T-helper 9 cell (primary cell): Measurements from ENCODE around the gene COG6.

Source experiments
- DNase-seq: peaks from one replicate; pipeline ENCODE4 v3.0.0-alpha.2; 2020

COG6 gene

DNA sequence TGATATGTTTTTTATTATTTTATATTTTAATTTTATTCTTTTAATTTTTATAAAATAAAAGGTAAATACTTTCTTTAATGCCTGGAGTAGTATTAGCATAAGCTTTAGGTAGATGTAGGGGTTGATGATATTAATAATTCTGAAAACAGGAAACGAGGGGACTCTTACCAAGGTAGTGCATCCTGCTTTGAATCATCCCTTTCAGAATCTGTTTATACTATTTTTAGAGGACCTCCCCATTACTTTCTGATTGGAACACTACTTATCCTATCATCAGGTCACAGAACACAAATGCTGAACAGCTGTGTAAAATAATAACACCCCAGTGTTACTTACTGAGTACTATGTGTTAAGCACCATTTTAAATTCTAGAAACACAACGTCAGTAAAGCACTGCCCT lies 27.3 kb downstream of the COG6 start:
- DNase-seq, result no peak

DNA sequence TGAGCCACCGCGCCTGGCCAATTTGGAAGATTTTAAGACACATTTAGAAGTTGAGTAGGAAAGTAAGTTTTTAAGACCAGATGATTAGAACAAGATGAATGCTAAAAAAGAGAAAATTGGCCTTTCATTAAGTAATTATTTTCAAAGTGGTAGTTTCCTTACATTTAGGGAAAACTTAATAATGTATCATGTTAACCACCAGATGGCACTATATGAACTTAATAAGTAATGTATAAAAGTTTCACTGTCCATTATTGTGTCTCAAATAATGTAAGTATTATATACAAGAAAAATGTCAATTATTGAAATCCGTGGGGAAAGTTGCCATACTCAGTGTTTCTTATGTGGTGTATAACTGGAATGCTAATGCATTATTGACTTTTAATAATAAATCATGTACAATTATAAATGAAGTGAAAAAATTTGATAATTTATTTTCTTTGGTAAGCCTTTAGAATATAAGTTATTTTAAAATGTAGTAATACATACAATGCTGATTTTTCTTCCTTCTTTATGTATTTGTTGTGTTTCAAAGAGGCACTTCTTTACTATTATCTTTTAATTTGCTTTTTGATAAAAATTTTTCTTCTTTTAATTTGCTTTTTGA lies 29.2 kb downstream of the COG6 start:
- DNase-seq, result no peak

DNA sequence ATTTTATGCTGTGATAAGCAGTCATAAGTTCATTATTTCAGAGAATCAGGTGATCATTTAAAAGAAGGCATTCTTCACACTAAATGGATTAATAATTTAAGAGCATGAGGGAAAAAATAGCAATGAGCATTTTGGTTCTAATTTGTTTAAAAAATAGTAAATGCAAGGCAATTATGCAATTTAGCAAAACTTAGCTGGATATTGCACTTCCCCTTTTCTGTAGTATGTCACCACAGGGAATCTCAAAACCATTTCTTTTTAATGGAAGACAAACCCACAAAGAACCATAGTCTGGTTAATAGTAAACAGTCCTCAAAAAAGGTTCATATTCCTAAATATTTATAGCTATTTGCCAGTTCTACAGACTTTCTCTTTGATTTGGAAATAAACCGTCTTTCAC lies 30.2 kb downstream of the COG6 start:
- no peak for DNase-seq

DNA sequence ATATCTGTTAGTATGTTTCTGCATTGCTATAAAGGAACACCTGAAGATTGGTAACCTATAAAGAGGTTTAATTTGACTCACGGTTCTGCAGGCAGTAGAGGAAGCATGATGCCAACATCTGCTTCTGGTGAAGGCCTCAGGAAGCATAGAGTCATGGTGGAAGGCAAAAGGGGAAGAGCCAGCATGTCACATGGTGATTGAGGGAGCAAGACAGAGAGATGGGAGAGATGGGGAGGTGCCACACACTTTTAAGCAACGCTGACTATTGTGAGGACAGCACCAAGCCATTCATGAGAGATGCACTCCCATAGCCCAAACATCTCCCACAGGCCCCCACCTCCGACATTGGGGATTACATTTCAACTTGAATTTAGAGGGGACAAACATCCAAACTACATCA lies 32.8 kb downstream of the COG6 start:
- no peak for DNase-seq

DNA sequence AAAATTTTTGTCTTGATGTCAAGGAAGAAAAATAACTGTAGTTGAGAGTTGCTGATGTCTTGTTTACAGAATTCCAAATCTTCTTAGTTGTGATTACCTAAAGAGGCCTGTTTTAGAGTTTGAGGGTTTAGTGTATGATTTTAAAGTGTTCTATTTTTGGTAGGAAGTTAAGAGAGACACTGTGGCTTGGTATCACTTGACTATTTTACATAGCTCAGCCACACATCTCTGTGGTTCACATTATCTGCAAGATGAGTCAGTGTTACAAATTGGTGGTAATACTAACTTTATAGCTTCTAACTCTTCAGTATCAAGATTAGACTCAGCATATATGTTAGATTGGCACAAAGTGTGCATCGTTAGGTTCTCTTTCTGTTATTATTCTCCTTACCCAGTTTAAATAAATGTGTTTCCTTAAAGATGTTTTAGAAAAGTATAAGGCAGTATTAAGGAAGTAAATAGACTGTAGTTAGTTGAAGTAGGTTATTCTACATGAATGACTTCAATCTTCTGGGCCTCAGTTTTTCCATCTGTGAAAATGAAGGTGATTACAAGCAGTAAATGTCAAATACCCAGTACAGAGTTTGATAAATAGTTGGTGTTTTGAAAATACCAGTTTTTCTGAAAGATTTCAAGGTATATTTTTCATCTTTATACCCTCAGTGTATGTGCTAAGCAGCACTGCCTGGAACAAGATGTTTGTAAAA lies 33.4 kb downstream of the COG6 start:
- DNase-seq, result no peak

DNA sequence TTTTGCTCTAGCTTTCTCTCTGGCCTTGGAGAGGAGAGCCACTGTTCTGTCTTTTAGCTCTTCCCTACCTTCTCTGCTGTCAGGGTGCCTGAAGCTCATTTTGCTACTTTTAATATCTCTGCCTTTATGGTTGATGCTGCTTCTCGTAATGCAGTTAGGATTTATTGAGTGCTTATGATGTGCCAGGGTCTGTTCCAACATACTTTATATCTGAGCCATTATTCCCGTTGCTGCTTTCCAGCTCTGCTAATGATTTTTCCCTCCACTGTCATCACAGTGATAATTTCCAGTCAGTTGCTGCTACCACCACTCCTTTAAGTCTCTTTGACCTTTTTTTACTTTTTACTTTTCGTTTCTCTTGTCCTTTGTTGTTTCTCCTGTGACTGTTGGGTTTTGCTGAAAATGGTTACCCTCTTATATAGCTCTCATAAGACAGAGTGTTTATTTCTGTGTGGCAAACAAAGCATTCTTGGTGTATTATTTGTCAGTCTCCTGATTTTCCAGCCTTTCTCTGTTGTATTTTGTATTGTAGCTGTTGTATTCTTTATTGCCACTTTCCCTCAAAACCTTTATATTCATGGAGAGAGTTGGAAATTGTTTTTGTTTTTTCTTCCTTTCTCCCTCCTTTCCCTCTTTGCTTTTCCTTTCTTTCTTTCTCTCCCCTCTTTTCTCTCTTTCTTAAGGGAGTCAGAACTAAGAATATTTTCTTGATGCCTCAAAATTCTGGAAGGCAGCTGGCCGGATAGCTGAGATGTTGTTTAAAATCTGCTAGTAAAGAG lies 37.4 kb downstream of the COG6 start:
- no peak for DNase-seq

DNA sequence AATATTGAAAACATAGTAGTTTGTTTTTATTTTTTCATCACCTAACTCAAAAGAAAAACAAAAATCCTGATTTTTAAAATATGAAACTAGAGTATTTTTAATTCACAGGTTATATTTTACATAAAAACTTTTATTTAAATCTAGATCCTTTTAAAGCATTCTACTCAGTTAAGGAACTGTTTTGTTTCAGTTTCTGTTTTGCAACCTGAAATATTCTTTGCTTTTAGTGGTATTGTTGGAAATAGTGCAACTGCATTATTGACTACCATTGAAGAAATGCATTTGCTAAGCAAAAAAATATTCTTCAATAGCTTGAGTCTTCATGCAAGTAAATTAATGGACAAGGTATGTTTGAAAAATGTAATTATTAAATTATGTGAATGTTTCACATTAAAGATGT lies 43.8 kb downstream of the COG6 start:
- no peak for DNase-seq

DNA sequence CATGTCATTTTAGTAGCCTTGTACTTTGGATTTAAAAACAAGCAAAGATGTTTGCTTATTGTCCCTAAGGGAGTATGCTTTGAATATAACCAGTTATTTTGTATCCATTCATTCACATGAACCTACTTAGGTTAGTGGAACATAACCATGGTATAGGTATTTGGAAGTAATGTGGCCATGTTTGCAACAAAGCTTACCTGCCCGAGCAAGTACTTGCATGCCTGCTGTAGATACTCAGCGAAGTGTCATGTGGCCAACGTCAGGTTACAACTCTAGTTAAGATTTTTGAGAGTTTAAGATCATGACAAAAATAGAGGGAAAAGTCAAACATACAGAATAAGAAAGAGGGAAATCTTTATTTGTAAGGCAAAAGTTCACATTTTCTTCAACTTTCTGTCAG lies 57.2 kb downstream of the COG6 start:
- DNase-seq, result no peak

DNA sequence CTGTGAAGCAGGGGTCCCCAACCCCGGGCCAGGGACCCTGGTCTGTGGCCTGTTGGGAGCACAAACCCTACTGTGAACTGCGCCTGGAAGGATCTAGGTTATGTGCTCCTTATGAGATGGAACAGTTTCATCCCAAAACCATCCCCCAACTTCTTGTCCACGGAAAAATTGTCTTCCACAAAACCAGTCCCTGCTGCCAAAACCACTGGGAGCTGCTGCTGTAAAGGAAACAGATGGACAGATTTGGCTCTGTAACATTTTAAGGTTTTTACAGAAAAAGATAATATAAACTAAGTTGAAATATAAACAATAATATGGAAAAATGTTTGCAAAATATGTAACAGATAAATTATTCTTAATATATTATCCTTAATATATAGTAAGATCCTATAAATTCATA lies 73.7 kb downstream of the COG6 start:
- DNase-seq, result no peak

DNA sequence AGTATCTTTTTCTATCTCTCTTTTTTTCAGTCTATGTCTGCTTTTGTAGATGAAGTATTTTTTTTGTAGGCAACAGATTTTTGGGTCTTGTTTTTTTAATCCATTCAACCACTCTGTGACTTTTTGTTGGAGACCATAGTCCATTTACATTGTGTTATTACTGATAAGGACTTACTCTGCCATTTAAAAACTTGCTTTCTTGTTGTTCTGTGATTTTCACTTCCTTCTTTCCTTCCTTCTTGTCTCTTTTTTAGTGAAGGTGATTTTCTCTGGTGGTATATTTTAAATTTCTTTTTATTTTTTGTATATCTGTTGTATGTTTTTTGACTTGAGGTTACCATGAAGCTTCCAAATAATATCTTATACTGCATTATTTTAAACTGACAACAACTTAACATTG lies 79.5 kb downstream of the COG6 start:
- no peak for DNase-seq

DNA sequence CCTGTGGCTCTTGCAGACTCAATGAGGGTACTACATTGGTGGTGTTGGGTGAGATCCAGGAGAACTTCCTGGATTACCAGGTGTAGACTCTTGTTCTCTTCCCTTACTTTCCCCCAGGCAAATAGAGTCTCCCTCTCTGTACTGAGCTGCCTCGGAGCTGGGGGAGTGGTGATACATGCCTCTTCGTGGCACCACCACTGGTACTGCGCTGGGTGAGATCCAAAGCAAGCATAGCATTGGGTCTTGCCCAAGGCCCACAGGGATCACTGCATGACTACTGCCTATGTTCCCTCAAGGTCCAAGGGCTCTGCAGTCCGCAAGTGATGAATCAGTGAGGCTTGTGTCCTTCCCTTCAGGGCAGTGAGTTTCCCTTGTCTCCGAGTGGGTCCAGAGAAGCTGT lies 81.6 kb downstream of the COG6 start:
- DNase-seq, result no peak

DNA sequence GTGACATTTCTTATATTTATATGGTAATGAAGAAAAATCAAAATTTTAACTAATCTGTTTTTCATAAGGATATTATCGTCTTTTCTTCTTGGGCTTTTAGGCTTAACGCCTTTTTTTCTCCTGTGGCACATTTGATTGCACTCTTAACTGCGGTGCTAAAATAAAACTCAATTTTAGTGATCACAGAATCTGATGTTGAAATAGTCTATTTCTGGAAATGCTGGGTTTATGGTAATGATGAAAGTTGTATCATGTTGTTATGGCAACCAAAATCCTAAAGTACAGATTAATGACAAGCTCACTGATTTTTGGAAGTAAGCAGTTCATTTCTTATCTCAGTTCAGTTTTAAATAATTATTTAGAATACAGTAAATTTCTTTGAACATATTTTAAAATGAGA lies 85.3 kb downstream of the COG6 start:
- no peak for DNase-seq

DNA sequence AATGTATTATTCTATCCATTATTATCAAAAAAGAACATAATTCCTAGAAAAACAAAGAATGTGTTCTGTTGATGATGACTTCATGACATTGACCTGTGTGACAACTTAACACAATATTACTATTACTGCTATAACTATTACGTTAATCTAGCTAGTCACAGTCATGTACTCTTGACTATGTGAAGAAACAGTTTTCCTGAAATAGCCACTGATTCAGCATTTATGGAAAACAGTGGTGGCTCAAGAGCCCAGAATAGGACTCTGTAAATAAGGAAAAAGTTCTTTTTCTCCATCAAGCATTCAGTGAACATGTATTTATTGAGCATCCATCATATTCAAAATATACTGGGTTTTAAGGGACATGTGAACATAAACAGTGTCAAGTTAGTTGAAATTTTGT lies 93.5 kb downstream of the COG6 start:
- DNase-seq, result no peak

DNA sequence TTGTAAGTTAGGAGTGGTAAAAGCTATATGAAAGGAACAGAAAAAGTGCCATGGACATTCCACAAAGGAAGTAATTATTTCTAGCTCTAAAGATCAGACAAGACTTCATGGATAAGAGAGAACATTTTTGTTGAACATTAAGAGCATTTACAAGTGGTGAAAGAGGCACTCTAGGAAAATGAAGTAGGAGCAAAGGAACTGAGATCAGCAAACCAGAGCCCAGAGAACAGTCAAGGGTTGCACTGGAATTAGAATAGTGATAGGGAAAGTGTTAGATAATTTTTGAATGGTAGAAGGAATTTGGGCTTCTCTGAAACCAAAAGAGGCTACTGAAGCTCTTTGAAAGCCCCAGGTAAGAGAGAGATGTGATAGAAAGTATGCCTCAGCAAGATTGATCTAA lies 94.1 kb downstream of the COG6 start:
- no peak for DNase-seq

DNA sequence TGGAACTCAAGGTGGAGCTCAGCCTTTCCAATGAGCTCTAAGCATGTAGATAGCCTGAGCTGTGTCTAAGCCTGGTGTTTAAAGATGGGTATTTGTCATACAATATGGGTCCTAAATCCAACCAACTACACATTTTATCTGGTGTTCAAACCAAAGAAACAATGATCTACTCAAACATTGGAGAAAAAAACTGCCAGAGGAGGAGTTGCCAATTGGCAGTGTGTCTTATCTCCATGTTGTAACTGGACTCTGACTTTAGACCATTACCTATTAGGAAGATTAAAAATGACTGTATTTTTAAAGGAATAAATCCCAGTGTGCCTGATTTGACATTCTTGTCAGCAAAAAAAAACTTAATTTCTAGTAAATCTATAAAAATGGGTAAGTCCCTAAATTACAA lies 96.3 kb downstream of the COG6 start:
- no peak for DNase-seq

DNA sequence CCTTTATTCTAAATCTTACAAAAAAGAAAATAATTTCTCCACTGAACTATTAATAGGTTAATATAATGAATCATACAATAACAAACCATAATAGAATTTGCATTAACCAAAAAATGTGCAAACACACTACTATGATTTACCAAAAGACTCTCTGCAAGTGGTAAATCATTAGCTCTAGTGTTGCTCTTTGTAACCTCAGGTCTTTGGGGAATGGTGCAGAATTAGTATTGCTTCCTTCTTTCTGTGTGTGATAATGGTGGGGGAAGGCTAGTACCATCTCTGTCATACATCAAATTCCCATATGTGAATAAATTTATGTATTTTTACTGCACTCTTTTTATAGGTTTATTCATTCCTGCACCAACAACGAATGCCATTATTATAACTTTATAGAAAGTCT lies 105.1 kb downstream of the COG6 start:
- DNase-seq, result no peak

DNA sequence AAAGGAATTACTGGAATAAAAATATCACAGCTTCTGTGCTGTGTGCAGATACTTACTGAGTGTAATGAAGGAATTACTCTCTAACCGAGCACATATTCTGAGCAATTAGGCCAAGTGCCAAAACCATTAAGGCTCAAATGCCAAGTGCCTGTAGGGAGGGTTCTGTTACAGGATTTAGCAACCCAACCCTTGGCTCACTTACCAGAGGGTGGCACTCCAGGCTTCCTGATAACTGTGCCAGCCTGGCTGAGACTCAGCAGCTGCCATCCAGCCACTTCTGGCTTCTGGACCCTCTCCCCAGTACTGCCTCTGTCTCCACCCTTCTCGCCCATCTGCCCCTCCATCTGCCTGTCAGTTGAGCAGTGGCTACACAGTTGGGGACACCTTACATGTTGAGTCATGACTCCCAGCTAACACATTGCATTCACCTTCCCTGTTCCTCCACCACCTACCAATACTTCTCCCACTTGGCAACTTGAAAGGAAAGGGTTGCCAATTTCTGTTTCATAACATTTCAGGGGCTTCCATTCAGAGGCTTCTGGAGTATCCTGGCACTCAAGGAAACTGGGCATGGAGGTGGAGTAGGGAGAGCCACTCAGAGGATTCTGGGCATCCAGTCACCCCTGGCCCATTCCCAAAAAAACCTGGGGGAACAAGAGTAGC lies 110.5 kb downstream of the COG6 start:
- DNase-seq, result no peak

DNA sequence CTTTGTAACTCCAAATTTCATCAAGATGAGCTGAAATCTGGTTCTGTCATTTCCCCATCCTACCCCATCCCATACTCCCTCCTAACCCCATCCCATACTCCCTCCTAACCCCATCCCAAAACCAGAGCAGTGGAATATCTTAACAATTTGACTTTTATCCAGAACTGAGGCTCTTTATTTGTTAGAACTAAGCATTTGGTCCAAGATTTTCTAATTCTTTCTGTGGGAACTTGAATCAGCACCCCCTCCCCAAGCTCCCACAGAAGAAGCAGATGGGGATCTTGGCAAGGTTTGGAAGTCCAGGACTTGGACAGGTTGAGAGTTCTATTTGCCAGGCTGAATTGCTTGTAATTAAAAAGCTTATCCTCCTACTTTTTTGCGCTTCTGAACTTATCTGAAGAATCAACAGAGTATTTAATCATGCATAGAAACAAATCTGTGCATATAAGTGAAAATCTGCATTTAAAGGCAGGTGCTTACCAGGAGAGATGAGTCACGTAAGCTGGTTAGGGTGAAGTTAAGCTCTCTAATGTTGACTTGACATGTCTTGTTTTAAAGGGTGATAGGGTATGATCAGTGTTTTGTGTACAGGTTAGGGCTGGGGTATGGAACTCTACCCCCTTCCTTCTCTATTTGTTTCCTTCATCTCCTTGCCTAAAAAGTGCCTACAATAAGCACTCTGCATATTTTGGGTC lies 111.1 kb downstream of the COG6 start:
- no peak for DNase-seq

DNA sequence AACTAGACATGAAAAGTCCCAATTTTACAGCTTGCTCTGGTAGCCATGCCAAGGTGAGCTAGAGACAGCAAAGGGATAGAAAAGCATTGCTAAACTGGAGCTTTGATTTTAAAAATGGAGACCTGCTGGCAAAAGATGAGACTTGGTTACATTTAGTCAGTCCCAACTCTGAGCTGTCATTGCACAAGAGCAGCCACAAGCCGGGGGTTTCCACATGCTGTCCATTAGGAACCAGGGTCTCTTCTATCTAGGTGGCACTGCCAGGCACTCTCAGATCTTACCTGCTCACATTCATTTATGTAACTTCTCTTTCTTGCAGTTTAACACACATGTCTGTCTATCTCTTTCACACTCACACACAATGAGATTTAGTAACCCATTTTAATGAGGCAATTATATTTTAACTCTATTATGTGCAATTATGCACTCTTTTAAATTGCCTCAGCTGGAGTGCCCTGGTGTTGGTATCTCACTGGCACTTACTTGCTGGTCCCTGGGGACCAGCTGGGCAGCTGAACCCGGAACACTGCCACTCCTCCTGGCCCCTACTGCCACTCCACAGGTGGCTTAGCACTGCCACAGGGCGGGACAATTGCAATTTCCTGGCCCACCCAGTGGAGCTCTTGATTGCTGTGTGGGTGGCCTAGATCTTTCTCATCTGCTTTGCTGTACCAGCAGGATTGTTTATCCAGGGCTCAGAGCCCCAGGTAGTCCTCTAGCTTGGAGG lies 112.5 kb downstream of the COG6 start:
- DNase-seq, result no peak

DNA sequence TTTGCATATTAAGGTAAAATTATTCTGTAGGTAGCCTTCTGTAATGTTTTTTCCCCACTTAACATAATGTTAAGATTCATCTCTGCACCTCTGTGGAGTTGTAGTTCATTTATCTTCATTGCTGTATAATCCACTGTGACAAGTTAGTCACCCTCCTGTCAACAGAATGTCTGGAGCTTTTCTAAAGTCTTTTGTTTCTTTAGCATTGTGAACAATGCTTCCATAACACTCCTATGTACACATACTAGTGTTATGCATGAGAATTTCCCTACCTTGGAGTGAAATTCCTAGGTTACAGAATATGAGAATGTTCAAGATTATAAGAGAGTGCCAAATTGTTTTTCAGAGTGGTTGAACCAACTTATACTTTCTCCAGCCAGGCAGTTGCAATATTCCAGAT lies 113.5 kb downstream of the COG6 start:
- no peak for DNase-seq

DNA sequence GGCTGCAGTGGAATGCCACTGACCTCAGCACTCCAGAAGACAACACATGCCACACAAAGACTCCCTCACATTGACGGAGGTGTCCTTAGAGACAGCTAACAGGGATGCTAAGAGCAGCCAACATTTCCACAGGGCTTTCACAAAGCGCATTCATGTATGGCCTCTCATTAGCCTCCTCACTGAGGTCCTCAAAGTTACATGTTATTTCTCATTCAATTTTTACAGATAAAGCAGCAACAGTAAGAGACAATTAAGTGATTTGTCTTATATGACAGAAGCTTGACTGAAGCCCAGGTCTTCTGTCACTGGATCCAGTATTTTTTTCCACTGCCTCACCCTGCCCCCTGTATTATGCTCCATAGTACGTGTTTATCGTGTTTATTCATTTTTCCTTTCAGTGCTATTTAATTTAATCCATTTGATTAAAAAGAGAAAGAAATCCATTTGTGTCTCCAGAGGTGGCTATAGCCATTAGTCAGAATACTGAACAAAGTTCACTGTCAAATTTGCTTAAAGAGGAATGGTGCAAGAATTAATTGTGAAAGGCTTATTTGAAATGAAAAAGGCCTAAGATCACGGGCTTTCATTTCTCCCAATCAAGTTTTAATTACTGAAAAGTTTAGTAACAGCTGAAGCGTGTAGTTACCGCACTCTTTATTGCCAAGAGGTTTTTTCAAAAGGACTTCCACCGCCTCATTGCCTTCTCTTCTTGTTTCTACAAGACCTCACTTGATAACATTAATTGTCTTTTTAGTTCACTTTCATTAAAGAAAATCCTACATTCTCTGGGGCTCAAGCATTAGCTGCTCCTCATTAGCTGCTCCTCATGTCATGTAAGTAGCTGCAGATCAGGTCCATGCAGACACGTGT lies 115.0 kb downstream of the COG6 start:
- DNase-seq, result no peak
